ENCODE results near the gene SPDL1.

The SPDL1 gene

GRCh38 chr5:169632946-169633345 is 49.4 kb downstream of the SPDL1 start:
- DNase-seq (ENCODE audit: low read depth), result no peak

GRCh38 chr5:169634606-169635005 is 51.0 kb downstream of the SPDL1 start:
- no peak for DNase-seq (ENCODE audit: low read depth)

- no peak for DNase-seq (ENCODE audit: low read depth)
Observed at GRCh38 chr5:169635936-169636335, 52.4 kb downstream of the SPDL1 start.

- DNase-seq (ENCODE audit: low read depth), result no peak
Observed at GRCh38 chr5:169636477-169637084, 53.0 kb downstream of the SPDL1 start.

GRCh38 chr5:169637085-169637548 is 53.5 kb downstream of the SPDL1 start, which contains the start of gene DOCK2:
TSS of gene DOCK2 (plus strand) at chr5:169637275. CDS start at chr5:169637327, 52 bp downstream.
- no peak for DNase-seq (ENCODE audit: low read depth)

GRCh38 chr5:169637549-169638121 is 54.1 kb downstream of the SPDL1 start:
- DNase-seq (ENCODE audit: low read depth), result no peak

GRCh38 chr5:169641253-169641652 is 57.7 kb downstream of the SPDL1 start:
- peak; percentile 21 for DNase-seq (ENCODE audit: low read depth)

- DNase-seq (ENCODE audit: low read depth), result no peak
Observed at GRCh38 chr5:169646856-169647255, 63.3 kb downstream of the SPDL1 start.

GRCh38 chr5:169647566-169647965 is 64.0 kb downstream of the SPDL1 start:
- DNase-seq (ENCODE audit: low read depth), result no peak

- DNase-seq (ENCODE audit: low read depth), result no peak
Observed at GRCh38 chr5:169648725-169649310, 65.2 kb downstream of the SPDL1 start.

- no peak for DNase-seq (ENCODE audit: low read depth)
Observed at GRCh38 chr5:169649486-169649885, 65.9 kb downstream of the SPDL1 start.

- no peak for DNase-seq (ENCODE audit: low read depth)
Observed at GRCh38 chr5:169650701-169651331, 67.2 kb downstream of the SPDL1 start.

GRCh38 chr5:169651526-169651925 is 68.0 kb downstream of the SPDL1 start:
- DNase-seq (ENCODE audit: low read depth), result no peak

GRCh38 chr5:169652057-169652456 is 68.5 kb downstream of the SPDL1 start:
- no peak for DNase-seq (ENCODE audit: low read depth)

- no peak for DNase-seq (ENCODE audit: low read depth)
Observed at GRCh38 chr5:169653091-169653490, 69.5 kb downstream of the SPDL1 start.
